BLaER1 treated with 17β-estradiol and CSF1 and Interleukin-3, amounts not matched to agents 10 nM and 100 nM (cell line): ENCODE measurements around the gene SERPINA5.
A peak's percentile ranks its signal among the peaks of the same experiment; 100 is the strongest.

Experiments used
- H3K27ac ChIP-seq, 11 experiments: shearing (Covaris generic); formaldehyde crosslinking; 2 replicates each; pipeline ENCODE4 v1.8.1; 2022
- H3K27me3 ChIP-seq, 11 experiments: shearing (Covaris generic); formaldehyde crosslinking; 2 replicates each; pipeline ENCODE4 v1.8.1; 2022
- H3K36me3 ChIP-seq, 11 experiments: shearing (Covaris generic); formaldehyde crosslinking; 2 replicates each; pipeline ENCODE4 v1.8.1; 2022
- H3K4me1 ChIP-seq, 10 experiments: shearing (Covaris generic); formaldehyde crosslinking; 2 replicates each; pipeline ENCODE4 v1.8.1; 2022
- H3K4me2 ChIP-seq, 11 experiments: shearing (Covaris generic); formaldehyde crosslinking; 2 replicates each; pipeline ENCODE4 v1.8.1; 2022
- H3K4me3 ChIP-seq, 10 experiments: shearing (Covaris generic); formaldehyde crosslinking; 2 replicates each; pipeline ENCODE4 v1.8.1; 2022
- H3K9ac ChIP-seq, 11 experiments: shearing (Covaris generic); formaldehyde crosslinking; 2 replicates each; pipeline ENCODE4 v1.8.1; 2022
- H3K9me3 ChIP-seq, 11 experiments: shearing (Covaris generic); formaldehyde crosslinking; replicated peaks in 1 of 11; 2 replicates each; pipeline ENCODE4 v1.8.1; 2022
- H4K20me1 ChIP-seq, 11 experiments: shearing (Covaris generic); formaldehyde crosslinking; 2 replicates each; pipeline ENCODE4 v1.8.1; 2022
- Cebpa-rat ChIP-seq, 11 experiments: shearing (Covaris generic); IDR thresholded peaks; 2 replicates each; pipeline ENCODE4 v1.8.1; 2022

Gene SERPINA5, protein sequence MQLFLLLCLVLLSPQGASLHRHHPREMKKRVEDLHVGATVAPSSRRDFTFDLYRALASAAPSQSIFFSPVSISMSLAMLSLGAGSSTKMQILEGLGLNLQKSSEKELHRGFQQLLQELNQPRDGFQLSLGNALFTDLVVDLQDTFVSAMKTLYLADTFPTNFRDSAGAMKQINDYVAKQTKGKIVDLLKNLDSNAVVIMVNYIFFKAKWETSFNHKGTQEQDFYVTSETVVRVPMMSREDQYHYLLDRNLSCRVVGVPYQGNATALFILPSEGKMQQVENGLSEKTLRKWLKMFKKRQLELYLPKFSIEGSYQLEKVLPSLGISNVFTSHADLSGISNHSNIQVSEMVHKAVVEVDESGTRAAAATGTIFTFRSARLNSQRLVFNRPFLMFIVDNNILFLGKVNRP

DNA sequence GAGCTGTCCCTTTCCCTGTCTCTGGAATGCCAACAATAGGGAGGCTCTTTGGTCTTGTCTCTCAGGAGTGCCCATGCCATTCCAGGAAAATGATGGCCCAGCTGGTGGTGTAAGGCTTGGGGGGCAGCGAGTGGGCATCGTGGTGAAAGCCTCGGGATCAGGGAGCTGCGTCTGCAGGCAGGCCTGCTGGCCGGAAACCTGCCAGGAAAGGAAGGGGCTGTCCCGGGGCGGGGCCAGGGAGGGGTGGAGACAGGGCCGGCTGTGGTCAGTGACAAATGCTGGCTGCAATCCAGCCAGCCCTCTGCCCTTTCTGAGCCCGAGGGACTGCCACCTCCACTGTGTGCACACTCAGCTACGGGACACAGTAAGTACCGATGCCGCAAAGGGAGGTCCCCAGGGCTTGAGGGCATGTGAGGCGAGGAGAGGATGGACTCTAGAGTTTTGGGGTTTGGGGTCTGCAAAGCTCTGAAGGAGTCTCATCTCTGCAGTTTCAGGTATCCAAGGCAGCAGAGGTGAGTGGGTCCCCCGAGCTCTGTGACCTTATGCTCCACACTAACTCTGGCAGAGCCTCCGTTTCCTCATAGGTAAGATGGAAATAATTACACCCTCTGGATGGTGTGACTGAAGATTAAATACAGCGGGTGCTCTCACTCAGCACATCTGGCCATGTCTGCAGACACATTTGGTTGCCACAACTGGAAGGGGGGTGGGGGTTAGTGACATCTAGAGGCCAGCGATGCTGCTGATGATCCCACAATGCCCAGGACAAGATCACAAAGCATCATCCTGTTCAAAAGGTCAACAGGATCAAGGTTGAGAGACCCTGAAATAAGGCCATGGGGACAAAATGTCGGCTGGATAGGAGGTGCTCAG is at the start of gene SERPINA5:
Gene SERPINA5 (plus strand): TSS at position 300 of the 873 bp plus-strand sequence. CDS start 5,937 bp downstream, outside the sequence.
- Histone ChIP-seq H3K36me3 (no peaks in the 10 kb centered on the region), H4K20me1 (no peaks in the 10 kb centered on the region), H3K9me3 (no peaks in the 10 kb centered on the region), H3K9ac (no peak within 1 kb of the TSS), H3K4me3 (no peak within 1 kb of the TSS), H3K4me1 (peaks cover 0 to 9% (median 0%) of the 10 kb centered on the region in 10 experiments; a peak in 5 of 20 replicates), H3K27ac (no peak within 1 kb of the TSS), H3K4me2 (peak within 1 kb of the TSS in 4 of 11 experiments; percentile 4 to 35 (median 18); a peak in 5 of 22 replicates), H3K27me3 (no peaks in the 10 kb centered on the region)
- no peak for TF ChIP-seq Cebpa-rat (IDR thresholded peaks at IDR 0.05)

DNA sequence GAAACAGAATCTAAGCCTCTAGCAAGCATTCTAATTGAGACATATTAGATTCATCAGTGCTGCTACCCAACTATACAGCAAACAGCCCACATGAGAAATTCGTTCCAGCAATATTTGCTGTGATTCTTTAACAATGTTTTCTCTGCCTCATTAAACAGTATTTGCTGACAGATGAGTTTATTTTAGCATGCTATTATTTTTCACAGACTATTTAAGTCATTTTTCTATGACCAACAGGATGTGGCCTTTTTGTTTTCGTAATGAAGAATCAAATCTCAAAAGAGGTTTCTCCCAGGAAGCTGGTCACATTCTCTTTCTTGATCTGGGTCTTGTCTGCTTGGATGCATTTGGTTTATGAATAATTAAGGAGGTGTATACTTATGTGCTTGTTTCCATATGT is 48.8 kb upstream of the SERPINA5 start:
- H3K27me3 ChIP-seq, result no peaks in the 10 kb centered on the region
- peaks cover 4 to 22% (median 8%) of the 10 kb centered on the region in 11 experiments; a peak in 17 of 22 replicates for H3K9me3 ChIP-seq
- H3K4me1 ChIP-seq, result peaks cover 13 to 36% (median 19%) of the 10 kb centered on the region in 10 experiments
- TF ChIP-seq Cebpa-rat (IDR thresholded peaks at IDR 0.05), result no peak
- no peaks in the 10 kb centered on the region for H4K20me1 ChIP-seq
- H3K9ac ChIP-seq, result peak overlapping the region in 4 of 11 experiments; percentile 25 to 69 (median 50); a peak in 5 of 22 replicates
- H3K36me3 ChIP-seq, result no peaks in the 10 kb centered on the region
- H3K4me3 ChIP-seq, result no peak overlapping the region
- H3K4me2 ChIP-seq, result peak overlapping the region; percentile 44 to 80 (median 62); a peak in 21 of 22 replicates
- H3K27ac ChIP-seq, result peak overlapping the region in 10 of 11 experiments; percentile 4 to 85 (median 36); a peak in 13 of 22 replicates

DNA sequence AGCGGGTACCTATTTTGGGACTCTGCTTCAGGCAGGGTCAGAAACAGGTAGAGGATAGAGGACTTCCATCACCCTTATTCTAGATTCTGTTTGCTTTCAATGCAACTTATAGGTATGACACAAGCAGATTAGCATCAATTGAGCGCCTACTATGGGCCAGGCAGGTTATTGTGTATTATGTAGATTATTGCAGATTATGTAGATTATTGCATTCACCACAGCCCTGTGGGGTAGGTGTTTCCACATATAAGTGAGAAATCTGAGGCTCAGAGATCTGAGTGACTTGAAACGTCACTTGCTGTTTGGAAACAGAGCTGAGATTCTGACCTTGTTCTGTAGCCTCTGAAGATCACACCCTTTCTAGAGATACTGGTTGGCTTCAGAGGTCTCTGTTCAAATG is 45.7 kb upstream of the SERPINA5 start:
- Histone ChIP-seq H4K20me1 (no peaks in the 10 kb centered on the region), H3K27ac (no peak overlapping the region), H3K36me3 (no peaks in the 10 kb centered on the region), H3K4me1 (peaks cover 13 to 30% (median 22%) of the 10 kb centered on the region in 10 experiments), H3K9ac (no peak overlapping the region), H3K4me3 (no peak overlapping the region), H3K9me3 (peaks cover 0 to 23% (median 7%) of the 10 kb centered on the region in 11 experiments; a peak in 13 of 22 replicates), H3K4me2 (no peak overlapping the region), H3K27me3 (no peaks in the 10 kb centered on the region)
- no peak for TF ChIP-seq Cebpa-rat (IDR thresholded peaks at IDR 0.05)

DNA sequence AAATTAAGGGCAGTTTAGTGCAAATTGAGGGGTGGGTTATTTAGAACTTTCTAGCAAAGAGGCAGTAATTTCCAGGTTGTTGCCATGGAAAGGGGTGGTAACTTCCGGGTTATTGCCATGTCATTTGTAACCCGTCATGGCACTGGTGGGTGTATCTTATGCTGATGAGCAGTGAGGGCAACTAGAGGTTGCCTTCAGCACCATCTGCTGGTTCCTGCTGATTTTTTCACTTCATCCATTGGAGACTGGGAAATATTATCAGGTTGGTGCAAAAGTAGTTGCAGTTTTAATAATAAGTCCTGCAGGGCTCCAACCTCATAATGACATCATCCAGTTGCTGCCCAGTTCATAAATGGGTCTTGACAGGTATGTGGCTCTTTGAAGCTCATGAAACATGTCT is 44.4 kb upstream of the SERPINA5 start:
- H3K4me3 ChIP-seq, result no peak overlapping the region
- peaks cover 13 to 22% (median 19%) of the 10 kb centered on the region in 10 experiments for H3K4me1 ChIP-seq
- H3K36me3 ChIP-seq, result no peaks in the 10 kb centered on the region
- no peak overlapping the region for H3K4me2 ChIP-seq
- H4K20me1 ChIP-seq, result no peaks in the 10 kb centered on the region
- H3K9ac ChIP-seq, result no peak overlapping the region
- H3K9me3 ChIP-seq, result peaks cover 0 to 18% (median 7%) of the 10 kb centered on the region in 11 experiments; a peak in 13 of 22 replicates
- TF ChIP-seq Cebpa-rat (IDR thresholded peaks at IDR 0.05), result no peak
- H3K27me3 ChIP-seq, result no peaks in the 10 kb centered on the region
- peak overlapping the region in 1 of 11 experiments; percentile 45; a peak in 1 of 22 replicates for H3K27ac ChIP-seq

DNA sequence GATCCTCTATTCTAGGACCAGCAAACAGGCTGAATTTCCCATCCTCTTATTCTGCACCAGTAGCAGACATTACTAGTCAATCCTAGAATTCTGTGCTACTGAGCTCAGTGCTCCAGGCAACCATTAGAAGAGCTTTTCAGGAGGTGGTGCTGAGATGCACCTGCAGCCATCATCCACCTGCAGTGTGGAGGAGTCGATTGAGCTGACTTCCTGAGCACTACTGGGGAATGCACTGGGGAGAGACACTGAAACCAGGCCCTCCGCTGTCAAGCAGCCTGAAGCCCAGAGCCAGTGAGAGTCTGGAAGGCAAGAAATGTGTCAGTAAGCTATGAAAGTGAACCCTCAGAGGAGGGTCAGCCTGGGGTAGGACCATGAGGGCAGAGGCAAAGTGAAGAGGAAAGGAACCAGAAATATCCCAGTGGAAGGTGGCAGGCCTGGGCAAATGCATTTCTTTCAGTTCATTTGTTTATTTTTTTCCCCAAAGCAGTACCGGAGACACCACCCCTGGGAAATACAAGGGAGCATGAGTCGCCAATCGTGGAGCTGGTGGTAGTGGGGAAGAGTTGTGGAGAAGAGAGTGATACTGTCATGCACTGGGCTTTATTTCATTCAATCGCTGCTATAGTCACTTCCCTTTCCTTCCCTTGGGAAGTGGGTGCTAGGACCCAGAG is 43.0 kb upstream of the SERPINA5 start:
- no peak overlapping the region for H3K4me3 ChIP-seq
- H3K4me2 ChIP-seq, result no peak overlapping the region
- peaks cover 0 to 9% (median 6%) of the 10 kb centered on the region in 10 experiments; a peak in 13 of 20 replicates for H3K4me1 ChIP-seq
- TF ChIP-seq Cebpa-rat (IDR thresholded peaks at IDR 0.05), result no peak
- no peak overlapping the region for H3K27ac ChIP-seq
- no peaks in the 10 kb centered on the region for H3K27me3 ChIP-seq
- H4K20me1 ChIP-seq, result no peaks in the 10 kb centered on the region
- H3K9me3 ChIP-seq, result peaks cover 0 to 14% (median 4%) of the 10 kb centered on the region in 11 experiments; a peak in 13 of 22 replicates
- no peak overlapping the region for H3K9ac ChIP-seq
- H3K36me3 ChIP-seq, result no peaks in the 10 kb centered on the region

DNA sequence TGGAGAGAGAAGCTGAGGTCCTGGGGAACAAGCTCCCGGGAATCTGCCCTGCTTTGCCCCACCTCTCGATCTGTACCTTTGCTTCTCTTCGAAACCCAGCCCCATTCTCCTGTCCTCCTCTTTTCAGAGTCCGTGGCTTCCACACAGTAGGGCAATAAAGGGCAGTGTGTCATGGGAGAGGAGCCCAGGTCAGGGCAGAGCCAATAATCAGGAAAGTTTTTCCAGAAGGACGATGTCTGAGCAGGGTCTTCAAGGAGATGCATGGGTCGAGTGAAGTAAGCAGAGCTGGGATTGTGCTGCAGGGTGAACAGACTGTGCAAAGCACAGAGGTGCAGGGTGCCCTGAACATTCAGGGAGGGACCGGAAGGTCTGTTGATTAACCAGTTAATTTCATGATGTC is 42.0 kb upstream of the SERPINA5 start:
- TF ChIP-seq Cebpa-rat (IDR thresholded peaks at IDR 0.05), result no peak
- Histone ChIP-seq H3K4me3 (no peak overlapping the region), H3K9me3 (peaks cover 0 to 8% (median 0%) of the 10 kb centered on the region in 11 experiments; a peak in 5 of 22 replicates), H3K36me3 (no peaks in the 10 kb centered on the region), H3K27me3 (no peaks in the 10 kb centered on the region), H3K9ac (no peak overlapping the region), H4K20me1 (no peaks in the 10 kb centered on the region), H3K4me2 (no peak overlapping the region), H3K4me1 (peaks cover 0 to 6% (median 0%) of the 10 kb centered on the region in 10 experiments; a peak in 1 of 20 replicates), H3K27ac (no peak overlapping the region)

DNA sequence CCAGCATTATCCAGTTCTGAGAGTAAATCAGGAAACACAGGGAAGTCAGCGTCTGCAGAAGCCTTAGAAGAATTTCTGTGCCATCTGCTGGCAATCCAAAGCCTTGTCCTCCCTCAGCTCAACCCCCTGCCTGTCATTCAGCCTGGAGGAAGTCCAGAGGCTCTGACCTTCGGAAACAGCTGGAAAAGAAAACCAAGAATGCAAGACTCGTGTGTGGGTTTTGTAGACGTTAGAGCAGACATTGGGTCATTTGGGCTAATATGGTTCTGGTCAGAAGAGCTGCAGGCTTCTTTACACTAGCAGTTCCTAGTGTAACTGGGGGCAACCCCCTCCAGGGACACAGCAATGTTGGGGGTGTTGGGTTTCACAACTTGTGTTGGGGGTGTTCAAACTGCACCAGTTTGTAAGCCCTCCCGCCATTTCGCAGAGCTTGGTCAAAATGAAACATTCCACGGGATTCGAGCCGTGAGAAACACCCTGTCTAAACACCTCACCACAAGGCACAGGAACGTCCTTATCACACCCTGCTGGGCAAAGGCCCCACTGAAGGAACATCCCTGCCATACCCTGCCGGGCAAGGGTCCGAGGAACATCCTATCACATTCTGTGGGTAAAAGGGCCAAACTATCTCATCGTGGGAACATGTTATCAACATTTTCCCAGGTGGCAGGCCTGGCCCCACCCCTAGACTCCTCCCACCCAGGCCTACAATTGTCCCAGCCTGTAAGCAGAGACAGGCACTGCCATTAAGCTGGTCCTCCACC is 41.0 kb upstream of the SERPINA5 start:
- H3K9ac ChIP-seq, result no peak overlapping the region
- no peak for TF ChIP-seq Cebpa-rat (IDR thresholded peaks at IDR 0.05)

More for the DNA sequence above, 41.0 kb upstream of the SERPINA5 start:
- Histone ChIP-seq H3K27ac (no peak overlapping the region), H3K9me3 (peaks cover 0 to 9% (median 0%) of the 10 kb centered on the region in 11 experiments; a peak in 7 of 22 replicates), H3K36me3 (no peaks in the 10 kb centered on the region), H3K4me2 (peak overlapping the region in 1 of 11 experiments; percentile 37; a peak in 1 of 22 replicates), H3K4me1 (peaks cover 0 to 6% (median 0%) of the 10 kb centered on the region in 10 experiments; a peak in 1 of 20 replicates), H4K20me1 (no peaks in the 10 kb centered on the region), H3K27me3 (no peaks in the 10 kb centered on the region), H3K4me3 (no peak overlapping the region)
